Activated CD8-positive, alpha-beta T cell treated with anti-CD3 and anti-CD28 coated beads, Interleukin-2, amount 10 ng/mL, durations not matched to agents 7 days and 5 days (primary cell): Measurements from ENCODE around the gene MSI2. TPM values are rescaled to one million over a fixed set of nuclear protein-coding genes. Genes with fewer than 3 reads are reported as not detected.
A peak's percentile ranks its signal among the peaks of the same experiment; 100 is the strongest.

Experiments
- ATAC-seq: fragments of 150-1000 bp; cut with Tn5 transposase; one replicate; pipeline ENCODE4 v1.10.0; 2021; ENCODE audit warnings: moderate library complexity
- CTCF ChIA-PET: fragments of 350-600 bp; sonication (Branson Sonifier 250); formaldehyde crosslinking; loops from one replicate; lab custom pipeline; 2021; ENCODE audit warnings: antibody characterized with exemption; lab: Charles Lee
- POLR2A ChIA-PET: fragments of 350-600 bp; sonication (Branson Sonifier 250); formaldehyde crosslinking; loops from one replicate; lab custom pipeline; 2021; ENCODE audit warnings: antibody characterized with exemption; lab: Charles Lee
- DNase-seq: peaks from one replicate; pipeline ENCODE4 v3.0.0-alpha.2; 2020
- H3K27ac Mint-ChIP-seq: one replicate; pipeline ENCODE4 v1.8.0; 2021; ENCODE audit warnings: mild to moderate bottlenecking, mixed read lengths
- H3K27me3 Mint-ChIP-seq: one replicate; pipeline ENCODE4 v1.8.0; 2021; ENCODE audit warnings: low read depth, mixed read lengths
- H3K36me3 Mint-ChIP-seq: one replicate; pipeline ENCODE4 v1.8.0; 2021; ENCODE audit warnings: low read depth, mixed read lengths
- H3K4me1 Mint-ChIP-seq: one replicate; pipeline ENCODE4 v1.8.0; 2021; ENCODE audit warnings: low read depth, mixed read lengths
- H3K4me3 Mint-ChIP-seq: one replicate; pipeline ENCODE4 v1.8.0; 2021; ENCODE audit warnings: mild to moderate bottlenecking, mixed read lengths
- H3K9me3 Mint-ChIP-seq: one replicate; pipeline ENCODE4 v1.8.0; 2022; ENCODE audit warnings: mixed read lengths; ENCODE audit not compliant: insufficient read depth
- total RNA-seq, 2 experiments: library from RNA; stranded (reverse); gene quantifications; one replicate each; pipeline ENCODE4 v1.2.3, GENCODE V29; 2021

The MSI2 gene
- total RNA-seq, 2 experiments from 2014 or later: 123 to 125 TPM

DNA sequence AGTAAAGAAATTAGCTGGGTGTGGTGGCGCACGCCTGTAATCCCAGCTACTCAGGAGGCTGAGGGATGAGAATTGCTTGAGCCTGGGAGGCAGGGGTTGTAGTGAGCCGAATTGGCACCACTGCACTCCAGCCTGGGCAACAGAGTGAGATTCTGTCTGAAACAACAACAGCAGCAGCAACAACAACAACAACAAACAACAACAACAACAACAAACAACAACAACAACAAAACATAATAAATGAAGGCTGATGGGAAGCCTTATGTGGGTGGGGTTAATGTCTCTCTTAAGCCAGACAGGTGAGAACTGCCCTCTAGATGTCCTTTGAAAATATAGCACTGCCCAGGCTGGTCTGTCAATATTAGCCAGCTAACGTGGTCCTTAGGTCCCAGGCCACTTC is 107.3 kb downstream of the MSI2 start:
- ChIA-PET POLR2A (interaction anchor here (0.6 kb wide), 1 partner anchor 583 kb away, joined by 3 read pairs; no protein-coding TSS in a partner anchor), CTCF (no interaction called here)

DNA sequence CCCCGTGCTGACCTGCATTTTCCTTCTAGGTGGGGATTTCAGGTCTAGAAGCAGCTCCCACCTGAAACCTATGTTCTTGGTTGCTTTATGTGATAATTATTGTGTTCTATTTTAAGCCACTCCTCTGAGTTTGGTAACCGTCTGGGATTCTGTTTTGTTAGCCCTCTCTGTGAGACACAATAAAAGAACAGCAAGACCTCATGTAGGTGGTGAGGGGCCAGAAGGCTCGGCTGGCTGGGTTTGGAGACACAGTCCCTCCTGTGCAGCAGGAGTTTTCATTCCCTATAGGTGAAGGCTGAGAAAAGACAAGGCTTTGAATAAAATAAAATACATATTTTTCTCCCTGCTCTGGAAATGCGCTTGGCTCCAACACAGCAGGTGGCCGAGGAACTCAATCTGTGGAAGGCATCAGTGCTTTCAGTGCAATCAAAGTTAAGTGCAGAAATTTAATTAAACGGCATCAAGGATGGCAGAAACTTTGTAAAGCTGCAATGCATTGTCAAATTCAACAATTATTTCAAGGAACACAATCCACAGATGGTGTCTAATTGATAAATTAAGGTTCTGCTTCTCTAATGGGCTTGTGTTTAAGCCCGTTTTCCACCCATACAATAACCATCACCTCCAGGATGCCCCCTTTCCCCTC is 107.8 kb downstream of the MSI2 start:
- ATAC-seq (no peak), DNase-seq (no peak)
- Mint-ChIP-seq H3K36me3 (peaks cover 16% of the 10 kb centered on the region), H3K4me1 (peaks cover 23% of the 10 kb centered on the region), H3K27ac (no peak overlapping the region), H3K9me3 (no peaks in the 10 kb centered on the region), H3K4me3 (no peak overlapping the region), H3K27me3 (no peaks in the 10 kb centered on the region)
- POLR2A ChIA-PET: no interaction called here
- CTCF ChIA-PET: no interaction called here

More for the DNA sequence above, 107.3 kb downstream of the MSI2 start:
- DNase-seq: no peak
- peaks cover 17% of the 10 kb centered on the region for H3K36me3 Mint-ChIP-seq
- no peak for ATAC-seq
- peaks cover 21% of the 10 kb centered on the region for H3K4me1 Mint-ChIP-seq
- H3K4me3 Mint-ChIP-seq: no peak overlapping the region
- no peak overlapping the region for H3K27ac Mint-ChIP-seq
- no peaks in the 10 kb centered on the region for H3K9me3 Mint-ChIP-seq
- H3K27me3 Mint-ChIP-seq: no peaks in the 10 kb centered on the region

DNA sequence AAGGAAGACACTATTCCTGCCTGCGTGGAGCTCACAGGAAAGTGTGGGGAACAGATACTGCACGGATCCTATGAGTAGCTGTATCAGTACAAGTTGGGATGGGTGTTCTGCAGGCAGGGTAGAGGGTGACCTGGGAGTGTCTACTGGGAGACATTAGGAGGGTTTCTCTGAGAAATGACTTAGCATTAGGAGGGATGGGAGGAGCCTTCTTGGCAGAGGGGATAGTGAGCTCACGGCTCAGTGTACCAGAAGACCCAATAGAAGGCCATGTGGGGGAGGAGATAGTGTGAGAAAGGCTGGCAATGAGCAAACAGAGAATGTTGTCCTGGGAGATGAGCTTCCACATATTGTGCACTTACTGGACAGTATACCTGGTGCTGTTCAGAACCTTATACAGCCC is 109.1 kb downstream of the MSI2 start:
- Mint-ChIP-seq H3K4me3 (no peak overlapping the region), H3K9me3 (no peaks in the 10 kb centered on the region), H3K4me1 (peaks cover 25% of the 10 kb centered on the region), H3K27me3 (no peaks in the 10 kb centered on the region), H3K36me3 (peaks cover 16% of the 10 kb centered on the region), H3K27ac (peak overlapping the region; percentile 39)
- ATAC-seq (no peak), DNase-seq (no peak)
- ChIA-PET CTCF (interaction anchor here (1.1 to 1.4 kb wide), 2 partner anchors 9 to 122 kb away, joined by 3 read pairs; no protein-coding TSS in a partner anchor), POLR2A (interaction anchor here (0.6 kb wide), 1 partner anchor 149 kb away, joined by 3 read pairs; no protein-coding TSS in a partner anchor)

DNA sequence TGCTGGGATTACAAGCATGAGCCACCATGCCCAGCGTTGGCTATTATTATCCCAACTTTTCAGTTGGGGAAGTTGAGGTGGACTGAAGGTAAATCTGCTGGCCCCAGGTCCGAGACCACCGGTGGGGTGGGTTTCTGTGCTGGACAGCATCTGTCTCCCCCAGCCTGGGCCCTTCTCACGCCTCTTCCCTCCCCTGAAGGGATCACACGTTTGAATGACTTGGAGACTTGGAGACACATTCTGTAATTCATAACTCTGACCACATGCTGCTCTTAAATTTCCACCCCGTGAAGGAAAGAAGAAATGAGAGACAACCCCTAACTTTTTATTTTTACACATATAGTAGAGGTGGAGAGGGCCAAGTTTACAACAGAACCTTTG is 109.8 kb downstream of the MSI2 start:
- Mint-ChIP-seq H3K36me3 (peaks cover 16% of the 10 kb centered on the region), H3K27me3 (no peaks in the 10 kb centered on the region), H3K4me3 (no peak overlapping the region), H3K9me3 (no peaks in the 10 kb centered on the region), H3K27ac (no peak overlapping the region), H3K4me1 (peaks cover 25% of the 10 kb centered on the region)
- ATAC-seq (no peak), DNase-seq (no peak)
- POLR2A ChIA-PET: interaction anchor here (0.6 kb wide), 1 partner anchor 148 kb away, joined by 3 read pairs; no protein-coding TSS in a partner anchor
- CTCF ChIA-PET: no interaction called here

DNA sequence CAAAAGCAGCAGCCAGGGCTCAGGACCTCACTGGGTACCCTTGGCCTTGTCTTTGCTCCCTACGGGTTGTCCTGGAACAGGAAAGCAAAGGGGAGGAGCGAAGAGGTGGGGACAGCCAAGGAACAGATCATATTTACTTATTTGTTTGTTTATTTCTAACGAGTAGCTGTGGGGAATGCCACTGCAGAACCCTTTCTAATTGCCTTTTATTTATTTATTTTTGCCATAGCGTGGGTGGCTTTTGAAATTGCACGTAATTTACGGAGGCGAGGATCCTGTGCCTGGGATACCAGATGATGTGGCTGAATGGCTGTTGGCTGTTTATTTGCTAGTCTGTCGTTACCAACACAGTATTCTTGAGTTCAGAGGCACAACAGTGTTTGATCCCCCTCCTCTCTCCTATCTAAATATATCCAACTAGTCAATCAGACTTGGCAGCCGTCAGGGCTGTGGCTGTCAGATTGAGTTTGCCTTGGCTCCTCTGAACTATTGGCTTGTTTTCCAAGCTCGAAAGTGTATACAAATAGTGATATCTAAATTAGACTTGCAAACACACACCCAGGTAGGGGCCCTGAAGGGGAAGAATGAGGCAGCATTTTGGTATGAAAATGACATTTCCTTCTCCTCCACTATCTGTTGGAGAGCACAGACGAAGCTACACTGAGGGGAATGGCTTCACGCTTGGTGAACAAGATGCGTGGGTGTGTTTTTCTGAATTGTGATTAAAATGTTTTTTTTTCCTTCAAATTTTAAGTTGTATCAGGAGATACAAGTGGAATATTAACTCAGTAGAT is 110.4 kb downstream of the MSI2 start:
- CTCF ChIA-PET: no interaction called here
- POLR2A ChIA-PET: no interaction called here
- no peak for ATAC-seq

DNA sequence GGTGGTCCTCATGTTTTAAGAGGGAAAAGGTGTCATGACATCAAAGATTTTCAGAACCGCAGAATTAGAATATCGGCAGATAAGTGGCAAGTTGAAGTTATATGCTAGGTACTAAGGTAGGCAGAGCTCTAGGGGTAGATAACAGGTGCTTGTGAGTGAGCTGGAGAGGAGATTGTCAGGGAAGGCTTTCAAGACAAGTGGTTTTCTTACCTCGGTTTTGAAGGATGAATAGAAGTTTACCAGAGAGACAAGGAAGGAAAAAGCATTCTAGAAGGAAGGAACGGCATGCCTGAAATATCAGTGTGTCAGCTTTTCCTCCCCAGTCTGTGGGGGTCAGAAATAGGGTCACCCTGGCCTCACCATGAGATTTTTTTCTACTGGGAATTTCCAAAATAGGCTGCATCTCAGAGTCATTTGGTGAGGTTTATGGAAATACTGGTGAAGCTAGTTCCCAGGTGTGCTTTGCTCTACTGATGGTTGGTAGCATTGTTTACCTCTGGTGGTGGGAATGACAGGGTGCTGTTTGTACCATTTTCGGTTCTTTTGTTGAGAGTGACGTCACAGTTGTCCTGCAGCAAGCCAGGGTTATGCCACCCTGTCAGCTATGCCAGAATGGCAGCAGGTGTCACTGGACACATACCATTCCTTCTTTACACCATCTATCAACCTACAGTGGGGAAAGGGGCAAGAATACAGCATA is 112.5 kb downstream of the MSI2 start:
- DNase-seq (no peak), ATAC-seq (no peak)
- Mint-ChIP-seq H3K4me1 (peaks cover 25% of the 10 kb centered on the region), H3K27ac (no peak overlapping the region), H3K36me3 (peaks cover 22% of the 10 kb centered on the region), H3K9me3 (peaks cover 9% of the 10 kb centered on the region), H3K4me3 (no peak overlapping the region), H3K27me3 (no peaks in the 10 kb centered on the region)
- CTCF ChIA-PET: no interaction called here
- POLR2A ChIA-PET: no interaction called here

More for the DNA sequence above, 110.4 kb downstream of the MSI2 start:
- H3K4me1 Mint-ChIP-seq: peaks cover 25% of the 10 kb centered on the region
- peaks cover 16% of the 10 kb centered on the region for H3K36me3 Mint-ChIP-seq
- no peak overlapping the region for H3K27ac Mint-ChIP-seq
- no peak overlapping the region for H3K4me3 Mint-ChIP-seq
- no peaks in the 10 kb centered on the region for H3K9me3 Mint-ChIP-seq
- DNase-seq: no peak
- H3K27me3 Mint-ChIP-seq: no peaks in the 10 kb centered on the region

DNA sequence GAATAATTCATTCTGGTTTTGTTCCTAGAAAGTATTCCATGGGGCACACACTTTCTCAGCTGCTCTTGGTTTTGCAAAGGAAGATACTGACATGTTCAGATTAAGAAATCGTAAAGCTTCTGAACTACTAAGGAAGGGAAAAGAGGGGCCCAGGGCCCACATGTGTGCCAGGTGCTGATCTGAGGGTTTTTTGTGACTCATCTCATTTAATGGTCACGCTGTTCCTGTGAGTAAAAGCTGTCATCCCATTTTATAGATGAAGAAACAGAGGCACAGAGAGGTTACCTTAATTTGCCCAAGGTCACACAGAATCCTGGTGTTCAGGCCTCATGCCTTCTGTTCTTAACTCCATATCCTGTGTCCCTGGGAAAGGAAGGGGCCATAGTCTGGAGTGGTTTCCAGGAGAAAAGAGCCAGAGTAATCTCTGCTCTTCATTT is 113.2 kb downstream of the MSI2 start:
- Mint-ChIP-seq H3K27ac (no peak overlapping the region), H3K36me3 (peaks cover 27% of the 10 kb centered on the region), H3K4me1 (peaks cover 25% of the 10 kb centered on the region), H3K9me3 (peaks cover 9% of the 10 kb centered on the region), H3K27me3 (no peaks in the 10 kb centered on the region), H3K4me3 (no peak overlapping the region)
- ChIA-PET POLR2A (no interaction called here), CTCF (no interaction called here)
- ATAC-seq (no peak), DNase-seq (no peak)

DNA sequence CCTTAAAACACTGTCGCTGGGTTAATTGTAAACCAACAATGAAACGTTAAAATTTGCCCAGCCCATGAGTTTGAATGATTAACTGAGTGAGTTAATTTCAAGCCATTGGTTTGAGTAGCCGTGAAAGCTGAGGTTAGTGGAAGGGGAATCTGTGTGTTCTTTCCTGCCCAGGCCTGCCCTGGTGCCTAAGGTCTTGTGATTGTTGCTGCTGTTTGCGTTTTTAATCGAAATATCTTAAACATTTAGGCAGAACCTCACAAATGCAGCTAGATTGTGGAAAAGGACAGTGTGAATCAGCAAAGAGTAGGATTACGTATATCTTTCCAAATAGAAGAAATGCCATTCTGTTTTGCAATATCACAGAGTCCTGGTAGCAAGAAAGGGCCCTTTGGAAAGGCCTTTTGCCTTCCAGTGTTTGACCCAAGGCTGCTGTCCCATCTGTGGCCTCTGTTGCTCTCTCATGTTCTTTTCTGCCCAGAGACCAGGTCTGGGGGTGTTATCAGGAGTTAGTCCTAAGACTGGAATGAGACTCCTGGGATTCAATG is 113.8 kb downstream of the MSI2 start:
- CTCF ChIA-PET: no interaction called here
- H3K9me3 Mint-ChIP-seq: peaks cover 9% of the 10 kb centered on the region
- H3K27ac Mint-ChIP-seq: no peak overlapping the region

DNA sequence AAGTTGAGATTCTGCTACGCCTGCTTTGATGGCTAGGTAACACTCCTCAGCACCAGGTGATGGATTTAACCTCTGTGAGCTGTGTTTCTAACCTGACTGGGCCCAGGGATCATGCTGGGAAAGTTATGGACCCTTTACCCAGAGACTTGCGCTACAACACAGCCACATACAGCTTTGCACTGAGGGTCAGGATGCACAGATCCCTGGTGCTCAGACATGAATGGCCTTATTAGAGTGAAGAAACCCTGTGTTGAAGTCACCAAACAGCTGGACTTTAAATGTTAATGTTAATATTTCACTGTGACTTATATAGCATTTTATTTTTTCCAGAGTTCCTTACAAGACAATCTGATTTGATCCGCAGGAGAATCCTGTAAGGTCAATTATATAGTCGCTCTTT is 114.3 kb downstream of the MSI2 start:
- H3K9me3 Mint-ChIP-seq: peaks cover 9% of the 10 kb centered on the region
- H3K4me3 Mint-ChIP-seq: no peak overlapping the region
- H3K4me1 Mint-ChIP-seq: peaks cover 17% of the 10 kb centered on the region
- POLR2A ChIA-PET: no interaction called here
- ATAC-seq: no peak
- H3K27me3 Mint-ChIP-seq: no peaks in the 10 kb centered on the region
- no peak overlapping the region for H3K27ac Mint-ChIP-seq
- no peak for DNase-seq
- CTCF ChIA-PET: no interaction called here
- H3K36me3 Mint-ChIP-seq: peaks cover 26% of the 10 kb centered on the region

More for the DNA sequence above, 113.8 kb downstream of the MSI2 start:
- peaks cover 28% of the 10 kb centered on the region for H3K36me3 Mint-ChIP-seq
- ATAC-seq (no peak), DNase-seq (no peak)
- no peaks in the 10 kb centered on the region for H3K27me3 Mint-ChIP-seq
- POLR2A ChIA-PET: no interaction called here
- H3K4me3 Mint-ChIP-seq: no peak overlapping the region
- H3K4me1 Mint-ChIP-seq: peaks cover 22% of the 10 kb centered on the region

DNA sequence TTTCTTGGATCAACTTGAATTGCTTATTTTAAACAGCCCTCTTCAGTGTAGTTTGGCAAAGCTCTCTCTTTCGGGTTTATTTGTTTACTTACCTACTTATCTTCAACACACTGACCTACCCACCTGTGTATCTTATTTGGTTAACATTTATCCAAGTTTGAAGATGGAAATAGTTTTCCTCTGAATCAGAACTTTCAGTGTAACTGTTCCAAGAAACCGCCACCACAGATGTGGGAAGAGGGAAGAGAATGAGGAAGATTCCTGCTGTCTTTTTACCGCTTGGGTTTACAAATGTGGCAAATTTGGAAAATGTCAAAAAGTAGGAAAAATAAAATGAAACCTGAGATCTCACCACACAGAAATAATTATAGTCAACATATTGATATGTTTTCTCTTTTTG is 115.8 kb downstream of the MSI2 start:
- Mint-ChIP-seq H3K4me3 (no peak overlapping the region), H3K4me1 (peaks cover 15% of the 10 kb centered on the region), H3K27me3 (no peaks in the 10 kb centered on the region), H3K27ac (no peak overlapping the region), H3K9me3 (peaks cover 9% of the 10 kb centered on the region), H3K36me3 (peaks cover 30% of the 10 kb centered on the region)
- ChIA-PET POLR2A (interaction anchor here (1.1 kb wide), 1 partner anchor 115 kb away, joined by 3 read pairs; no protein-coding TSS in a partner anchor), CTCF (interaction anchor here (0.7 to 1.6 kb wide), 2 partner anchors 14 to 411 kb away, joined by 3 read pairs; no protein-coding TSS in a partner anchor)
- ATAC-seq (no peak), DNase-seq (no peak)

DNA sequence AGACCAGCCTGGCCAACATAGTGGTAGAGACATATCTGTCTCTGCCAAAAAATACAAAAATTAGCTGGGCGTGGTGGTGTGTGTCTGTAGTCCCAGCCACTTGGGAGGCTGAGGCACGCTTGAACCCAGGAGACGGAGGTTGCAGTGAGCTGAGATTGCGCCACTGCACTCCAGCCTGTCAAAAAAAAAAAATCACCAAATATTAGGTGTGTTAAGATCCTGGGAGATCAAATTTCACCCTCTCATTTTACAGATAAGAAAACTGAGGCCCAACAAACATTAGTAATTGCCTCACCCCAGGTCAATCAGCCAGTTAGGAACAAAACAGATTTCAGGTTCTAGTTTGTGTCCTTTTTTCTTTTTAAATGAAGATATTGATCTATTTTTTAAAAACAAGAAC is 116.7 kb downstream of the MSI2 start:
- DNase-seq (no peak), ATAC-seq (no peak)
- Mint-ChIP-seq H3K4me3 (no peak overlapping the region), H3K36me3 (peaks cover 33% of the 10 kb centered on the region), H3K27ac (no peak overlapping the region), H3K4me1 (peaks cover 13% of the 10 kb centered on the region), H3K27me3 (no peaks in the 10 kb centered on the region), H3K9me3 (peaks cover 9% of the 10 kb centered on the region)
- ChIA-PET POLR2A (no interaction called here), CTCF (interaction anchor here (0.7 to 1.6 kb wide), 2 partner anchors 15 to 410 kb away, joined by 3 read pairs; no protein-coding TSS in a partner anchor)
